ENCODE results near the gene ZSWIM8.
A peak's percentile ranks its signal among the peaks of the same experiment; 100 is the strongest.
"Not testable (repeated sequence)": the region's sequence is repeated elsewhere in the genome, so short reads cannot be mapped to it uniquely, and the experiment has no call there.

ZSWIM8 gene

DNA sequence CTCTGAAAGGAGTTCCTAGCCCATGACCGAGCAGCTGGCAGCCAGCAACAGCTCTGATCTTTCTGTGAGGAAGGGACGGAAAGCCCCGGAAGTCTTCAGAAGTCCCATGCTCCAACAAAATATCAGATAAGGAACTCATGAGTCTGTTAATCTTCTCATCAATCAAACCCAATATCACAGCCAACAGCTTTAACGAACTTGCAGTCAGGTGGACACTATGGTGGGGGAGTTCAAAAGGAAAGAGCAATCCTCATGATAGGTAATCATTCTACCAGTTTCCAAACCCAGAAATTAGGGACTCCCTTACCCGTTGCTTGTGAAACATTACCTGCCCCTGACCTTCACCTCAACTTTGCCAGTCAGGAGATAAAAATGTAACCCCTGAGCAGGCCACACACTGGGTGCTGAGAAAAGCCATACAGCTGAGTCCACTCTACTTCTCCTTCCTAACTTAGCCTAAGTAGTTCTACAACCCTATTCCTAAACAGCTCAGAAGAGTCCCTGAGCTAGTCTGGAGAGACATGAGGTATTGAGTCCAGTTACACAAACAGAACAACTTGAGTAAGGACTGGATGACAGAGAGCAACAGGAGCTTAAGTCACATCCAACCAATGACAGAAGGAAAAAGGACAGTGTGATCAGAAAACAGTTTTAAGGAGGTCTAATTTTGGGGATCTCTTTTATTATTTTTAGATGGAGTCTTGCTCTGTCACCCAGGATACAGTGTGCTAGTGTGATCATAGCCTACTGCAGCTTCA lies 23.8 kb downstream of the ZSWIM8 start:
- DNase-seq (ENCODE audit: low read depth, low spot score), result no peak
- H3K4me3 ChIP-seq (ENCODE audit: low read length), result no peak overlapping the region

DNA sequence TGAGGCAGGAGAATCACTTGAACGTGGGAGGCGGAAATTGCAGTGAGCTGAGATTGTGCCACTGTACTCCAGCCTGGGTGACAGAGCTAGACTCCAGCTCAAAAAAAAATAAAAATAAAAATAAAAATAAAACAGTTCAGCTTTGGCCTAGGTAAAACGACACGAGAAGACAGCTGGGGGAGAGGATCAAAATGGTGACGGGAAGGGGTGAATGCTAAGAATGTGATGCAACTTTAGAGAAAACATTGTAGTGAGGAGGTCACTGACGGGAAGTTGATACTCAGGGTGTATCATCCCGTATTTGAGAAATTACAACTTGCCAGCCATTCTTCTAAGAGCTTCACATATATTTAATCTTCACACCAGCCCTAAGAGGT lies 24.9 kb downstream of the ZSWIM8 start:
- H3K4me3 ChIP-seq (ENCODE audit: low read length), result peak overlapping the region; percentile 62
- DNase-seq (ENCODE audit: low read depth, low spot score), result no peak

DNA sequence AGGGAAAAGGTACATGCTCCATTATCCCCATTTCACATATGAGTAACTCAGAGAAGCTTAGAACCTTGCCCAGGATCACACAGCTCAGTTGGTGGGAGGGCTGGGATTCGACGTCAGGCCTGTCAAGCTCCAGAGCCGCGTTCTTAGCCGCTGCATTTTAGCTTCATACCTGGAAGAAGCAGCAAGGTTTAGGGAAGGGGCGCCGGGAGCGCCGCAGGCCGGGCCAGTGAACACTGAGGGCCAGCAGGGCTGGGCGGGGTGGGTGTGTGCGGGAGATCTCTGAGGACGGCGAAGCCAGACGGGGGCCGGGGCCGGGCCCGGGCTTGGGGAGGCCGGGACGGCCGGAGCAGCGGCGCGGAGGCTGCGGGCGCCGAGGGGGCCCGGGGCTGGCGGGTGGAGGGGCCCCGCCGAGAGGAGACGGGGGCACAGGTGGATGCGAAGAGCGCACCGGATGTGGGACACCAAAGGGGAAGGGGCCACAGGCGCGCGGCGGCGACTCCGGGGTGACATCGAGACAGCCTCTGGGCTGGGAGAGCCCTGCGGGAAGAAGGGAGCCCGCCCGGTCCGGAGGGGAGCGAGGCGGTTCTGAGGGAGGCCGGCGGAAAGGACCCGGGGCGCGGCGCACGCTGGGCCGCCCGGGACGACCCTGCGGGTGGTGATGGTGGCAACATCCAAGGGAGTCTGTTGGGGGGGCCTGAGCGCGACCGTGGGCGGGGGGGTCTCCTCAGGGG lies 25.5 kb downstream of the ZSWIM8 start:
- peak overlapping the region; percentile 62 for H3K4me3 ChIP-seq (ENCODE audit: low read length)
- peak; percentile 64 for DNase-seq (ENCODE audit: low read depth, low spot score)

DNA sequence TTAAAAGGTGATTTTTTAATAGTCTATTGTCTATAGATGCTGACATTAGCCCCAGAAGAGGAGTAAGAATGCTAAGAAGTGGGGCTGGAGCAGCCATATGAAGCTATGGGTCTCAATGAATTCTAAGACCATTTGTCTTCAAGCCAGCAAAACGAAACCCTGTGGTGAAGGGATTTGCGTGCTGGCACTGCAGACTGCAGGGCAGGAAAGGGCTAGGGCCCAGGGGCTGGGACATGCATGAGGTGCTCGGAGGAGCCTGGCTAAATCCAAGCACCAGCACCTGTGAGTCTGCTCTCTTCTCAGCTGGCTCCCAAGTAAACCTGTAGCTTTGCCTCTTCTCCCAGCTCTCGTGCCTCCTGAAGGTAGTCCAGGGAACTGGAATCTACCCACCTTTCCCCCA lies 27.3 kb downstream of the ZSWIM8 start:
- no peak overlapping the region for H3K4me3 ChIP-seq (ENCODE audit: low read length)
- no peak for DNase-seq (ENCODE audit: low read depth, low spot score)

DNA sequence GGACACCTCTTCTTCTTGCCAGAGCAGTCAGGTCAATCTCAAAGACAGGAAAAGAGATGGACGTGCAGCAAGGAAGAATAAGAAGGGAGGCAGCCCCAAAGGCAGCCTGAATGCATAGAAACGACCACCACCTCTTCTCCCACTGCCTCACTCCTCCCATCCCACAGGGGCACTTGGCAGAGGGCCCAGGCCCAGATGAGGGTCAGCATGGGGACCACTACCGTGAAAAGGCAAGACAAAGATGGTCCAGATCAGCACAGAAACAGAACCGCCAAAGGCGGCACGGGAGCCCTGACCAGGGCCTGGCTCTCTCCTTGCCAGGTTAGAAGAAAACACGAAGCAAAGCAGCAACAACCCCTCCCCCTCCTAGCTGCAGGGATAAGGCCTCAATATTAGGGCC lies 27.9 kb downstream of the ZSWIM8 start:
- H3K4me3 ChIP-seq (ENCODE audit: low read length), result no peak overlapping the region
- DNase-seq (ENCODE audit: low read depth, low spot score), result no peak

DNA sequence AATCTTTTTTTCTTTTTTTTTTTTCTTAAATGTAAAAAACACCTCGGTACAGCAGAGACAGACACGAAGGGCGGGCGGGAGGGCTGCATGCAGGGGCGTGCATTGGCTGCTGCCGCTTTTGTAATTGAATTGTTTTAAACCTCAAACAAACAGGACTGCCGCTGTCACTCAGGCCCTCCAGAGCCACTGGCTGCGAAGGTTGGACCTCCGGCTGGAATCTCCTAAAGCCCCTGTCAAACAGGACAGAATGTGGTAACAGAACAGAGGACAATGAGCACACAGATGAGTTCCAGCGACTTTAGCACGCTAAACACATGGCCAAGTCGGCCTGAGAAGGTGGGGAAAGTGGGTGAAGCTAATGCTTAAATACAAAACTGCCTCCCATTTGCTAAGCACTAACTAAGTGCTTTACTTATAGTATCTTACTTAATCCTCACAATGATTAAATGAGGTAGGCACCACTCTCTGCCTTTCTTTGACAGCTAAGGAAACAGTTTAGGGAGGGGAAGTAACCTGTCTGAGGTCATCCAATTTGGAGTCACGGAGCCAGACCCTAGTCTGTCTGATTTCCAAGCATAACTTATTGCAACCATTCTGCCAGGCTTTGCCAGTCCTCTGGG lies 29.0 kb downstream of the ZSWIM8 start:
- DNase-seq (ENCODE audit: low read depth, low spot score), result no peak
- no peak overlapping the region for H3K4me3 ChIP-seq (ENCODE audit: low read length)

DNA sequence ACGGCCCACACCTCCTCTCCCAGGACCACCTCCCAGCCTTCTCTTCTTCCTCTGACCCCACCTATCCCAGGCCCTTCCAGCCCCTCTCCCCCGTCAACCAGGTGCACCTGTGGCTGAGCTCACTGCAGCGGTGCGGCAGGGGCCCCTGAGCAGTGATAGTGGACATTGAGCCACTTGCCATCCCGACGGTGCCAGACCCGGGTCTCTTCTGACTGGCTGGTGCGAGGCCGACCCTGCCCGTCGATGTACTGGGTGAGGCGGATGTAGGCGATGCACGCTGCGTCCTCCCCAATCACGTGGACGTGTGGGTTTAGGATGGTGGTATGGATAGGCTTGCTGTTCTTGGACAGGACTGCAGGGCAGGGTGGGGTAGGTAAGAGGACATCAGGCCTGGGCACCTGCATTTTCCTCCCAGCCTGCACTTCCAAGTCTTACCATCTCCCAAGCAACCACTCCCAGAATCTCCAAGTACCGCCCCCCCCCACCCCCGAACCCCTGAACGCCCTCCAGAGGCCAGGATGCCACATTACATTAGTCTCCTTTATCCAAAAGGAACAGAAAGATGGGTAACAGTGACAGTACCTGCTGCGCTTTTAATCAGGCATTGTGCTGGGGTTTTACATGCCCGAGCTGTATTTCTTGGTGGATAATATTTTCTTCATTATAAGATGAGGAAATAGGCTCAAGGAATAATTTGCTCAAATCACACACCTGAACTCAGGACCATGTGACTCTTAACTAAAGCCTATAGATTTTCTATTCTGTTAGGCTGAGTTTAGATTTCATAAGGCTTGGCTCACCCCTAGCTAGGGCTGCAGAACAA lies 29.7 kb downstream of the ZSWIM8 start:
- no peak overlapping the region for H3K4me3 ChIP-seq (ENCODE audit: low read length)
- no peak for DNase-seq (ENCODE audit: low read depth, low spot score)

DNA sequence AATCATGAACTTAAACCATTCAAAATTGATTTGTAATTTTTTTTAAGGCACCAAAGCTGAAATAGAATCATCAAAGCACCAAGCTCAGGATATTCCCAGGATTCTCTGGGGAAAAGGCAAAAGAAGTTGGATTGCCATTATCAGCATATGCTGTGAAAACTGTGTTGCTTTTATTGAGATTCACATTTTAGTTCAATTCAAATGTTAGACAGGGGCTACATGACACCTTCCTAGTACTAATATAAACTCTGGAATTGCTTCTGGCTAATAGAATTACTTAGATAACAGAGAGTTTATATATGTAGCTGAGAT lies 30.3 kb downstream of the ZSWIM8 start:
- H3K4me3 ChIP-seq (ENCODE audit: low read length), result no peak overlapping the region
- DNase-seq (ENCODE audit: low read depth, low spot score), result no peak

DNA sequence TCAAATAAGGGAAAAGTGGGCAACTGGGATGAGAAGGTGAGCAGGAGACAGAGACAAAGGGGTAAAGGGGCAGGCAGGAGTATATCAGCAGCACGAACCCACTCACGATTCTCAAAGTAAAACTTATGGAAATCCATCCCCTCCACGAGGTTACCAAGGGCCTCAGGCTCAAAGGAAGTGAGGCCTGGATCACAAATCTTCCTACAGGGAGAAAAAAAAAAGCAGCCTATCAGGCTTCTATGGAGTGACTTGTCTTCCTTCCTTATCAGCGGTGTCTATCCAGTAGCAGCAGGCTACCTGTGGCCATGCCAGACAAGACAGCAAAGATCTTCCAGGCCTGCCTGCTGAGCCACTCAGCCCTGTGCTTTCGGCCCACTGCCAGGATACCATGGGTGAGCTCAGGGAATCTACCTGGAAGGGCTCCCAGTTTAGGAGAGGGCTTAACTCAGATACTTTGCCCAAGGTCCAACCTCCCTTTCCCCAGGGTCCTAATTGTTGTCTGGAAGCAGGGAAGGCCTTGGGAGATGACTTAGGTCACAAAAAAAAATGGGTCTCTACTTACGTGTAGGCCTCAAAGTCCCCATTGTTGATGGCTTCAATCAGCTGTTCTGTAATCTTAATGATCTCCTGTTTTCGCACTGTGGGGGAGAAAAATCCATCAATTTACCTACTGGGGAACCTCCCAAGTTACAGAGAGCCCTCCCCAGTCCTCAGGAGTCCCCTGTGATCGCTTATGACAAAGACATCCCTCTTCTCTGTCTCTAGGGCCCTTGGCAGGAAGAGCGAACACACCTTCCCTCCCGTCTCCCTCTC lies 31.7 kb downstream of the ZSWIM8 start:
- H3K4me3 ChIP-seq (ENCODE audit: low read length), result no peak overlapping the region
- no peak for DNase-seq (ENCODE audit: low read depth, low spot score)

DNA sequence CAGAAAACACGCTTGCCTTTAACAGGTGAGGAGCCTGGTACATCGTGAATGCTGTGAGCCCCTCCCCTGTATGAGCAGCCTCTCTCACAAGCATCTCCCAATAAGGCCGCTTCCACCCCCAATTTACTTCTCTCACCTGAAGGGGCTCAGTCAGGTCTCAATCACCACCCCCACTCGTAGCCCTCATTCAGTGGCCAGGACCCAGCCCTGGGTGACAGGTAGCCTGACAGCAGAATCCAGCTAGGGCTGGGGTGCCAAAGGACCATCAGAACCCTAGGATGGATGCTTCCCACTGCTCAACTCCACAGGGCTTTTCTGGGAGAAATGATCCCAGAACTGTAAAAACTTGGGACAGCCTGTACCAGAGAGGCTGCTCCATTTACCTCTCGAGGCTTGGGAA lies 32.4 kb downstream of the ZSWIM8 start:
- DNase-seq (ENCODE audit: low read depth, low spot score), result no peak
- H3K4me3 ChIP-seq (ENCODE audit: low read length), result no peak overlapping the region

DNA sequence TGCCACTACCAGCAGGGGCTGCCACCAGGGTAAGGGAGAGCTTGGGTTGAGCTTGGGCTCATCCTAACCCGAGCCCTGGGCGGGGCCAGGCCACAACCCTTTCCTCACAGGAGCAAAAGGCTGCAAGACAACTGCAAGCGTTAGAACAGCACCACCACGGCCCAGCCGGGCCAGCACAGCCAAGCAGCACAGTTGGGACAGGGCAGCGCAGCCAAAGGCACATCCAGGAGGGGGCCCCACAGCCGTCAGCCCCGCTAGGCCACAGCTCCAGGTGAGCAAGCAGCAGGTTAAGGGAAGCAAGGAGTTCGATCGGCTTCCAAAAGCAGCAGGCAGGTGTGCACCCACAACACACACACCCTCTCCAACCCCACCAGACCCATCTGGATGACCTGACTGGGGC lies 33.0 kb downstream of the ZSWIM8 start:
- H3K4me3 ChIP-seq (ENCODE audit: low read length), result no peak overlapping the region
- DNase-seq (ENCODE audit: low read depth, low spot score), result no peak

DNA sequence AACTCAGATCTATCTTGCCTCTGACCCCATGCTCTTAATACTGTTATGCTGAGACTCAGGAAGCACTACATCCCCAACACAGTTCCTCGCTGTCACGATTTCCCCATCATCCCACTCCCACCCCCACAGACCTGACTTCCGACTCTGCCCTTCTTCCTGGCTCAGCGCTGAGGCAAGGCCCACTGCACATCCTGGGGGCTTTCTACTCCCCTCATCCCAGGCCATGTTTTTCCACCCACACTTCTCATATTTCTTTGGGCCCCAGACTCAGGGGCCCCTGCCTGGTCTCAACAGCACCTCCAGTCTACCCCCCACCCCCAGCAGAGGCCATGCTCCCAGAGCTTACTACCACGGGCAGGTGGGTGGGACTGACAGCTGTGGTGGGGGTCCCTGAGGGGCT lies 33.7 kb downstream of the ZSWIM8 start:
- DNase-seq (ENCODE audit: low read depth, low spot score), result no peak
- H3K4me3 ChIP-seq (ENCODE audit: low read length), result no peak overlapping the region

DNA sequence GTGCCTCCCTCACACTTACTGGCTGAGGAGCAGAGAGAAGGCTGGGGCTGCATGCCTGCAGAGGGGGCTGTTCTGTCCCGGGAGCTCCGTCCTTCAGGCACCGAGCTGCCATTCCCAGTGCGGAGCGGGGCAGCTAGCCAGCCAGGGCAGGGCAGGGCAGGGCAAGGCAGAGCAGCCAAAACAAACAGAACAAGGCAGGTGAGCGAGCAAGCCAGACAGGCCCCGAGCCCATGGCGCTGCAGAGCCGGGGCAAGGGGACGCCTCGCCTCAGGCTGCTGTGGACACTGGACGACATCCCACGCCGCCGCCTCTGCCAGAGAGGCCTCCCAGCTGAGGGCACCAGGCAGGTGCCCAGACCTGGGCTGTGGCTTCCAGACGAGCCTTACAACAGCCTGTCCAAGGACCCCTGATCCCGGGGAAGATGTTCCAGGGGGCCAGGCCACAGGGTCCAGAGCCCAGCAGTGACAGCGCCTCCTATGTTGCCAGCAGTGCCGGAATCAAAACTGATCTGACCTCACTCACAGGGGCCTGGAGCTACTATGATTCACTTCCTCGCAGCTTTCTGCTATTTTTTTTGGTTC lies 34.2 kb downstream of the ZSWIM8 start:
- DNase-seq (ENCODE audit: low read depth, low spot score), result no peak
- H3K4me3 ChIP-seq (ENCODE audit: low read length), result no peak overlapping the region

DNA sequence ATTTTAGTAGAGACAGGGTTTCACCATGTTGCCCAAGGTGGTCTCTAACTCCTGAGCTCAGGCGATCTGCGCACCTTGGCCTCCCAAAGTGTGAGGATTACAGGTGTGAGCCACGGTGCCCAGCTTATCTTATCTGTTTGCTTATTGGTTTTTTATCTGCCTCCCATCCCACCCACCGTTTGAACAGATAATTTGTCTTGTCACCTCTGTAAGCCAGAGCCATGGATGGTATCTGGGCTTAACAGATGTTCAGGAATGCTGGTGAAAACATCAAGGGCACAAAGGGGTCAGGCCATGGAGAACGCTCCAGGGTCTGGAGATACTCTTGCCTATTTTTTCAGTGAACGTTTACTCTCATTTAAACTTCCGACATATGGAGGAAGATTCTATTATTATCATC lies 38.0 kb downstream of the ZSWIM8 start:
- H3K4me3 ChIP-seq (ENCODE audit: low read length), result no peak overlapping the region

DNA sequence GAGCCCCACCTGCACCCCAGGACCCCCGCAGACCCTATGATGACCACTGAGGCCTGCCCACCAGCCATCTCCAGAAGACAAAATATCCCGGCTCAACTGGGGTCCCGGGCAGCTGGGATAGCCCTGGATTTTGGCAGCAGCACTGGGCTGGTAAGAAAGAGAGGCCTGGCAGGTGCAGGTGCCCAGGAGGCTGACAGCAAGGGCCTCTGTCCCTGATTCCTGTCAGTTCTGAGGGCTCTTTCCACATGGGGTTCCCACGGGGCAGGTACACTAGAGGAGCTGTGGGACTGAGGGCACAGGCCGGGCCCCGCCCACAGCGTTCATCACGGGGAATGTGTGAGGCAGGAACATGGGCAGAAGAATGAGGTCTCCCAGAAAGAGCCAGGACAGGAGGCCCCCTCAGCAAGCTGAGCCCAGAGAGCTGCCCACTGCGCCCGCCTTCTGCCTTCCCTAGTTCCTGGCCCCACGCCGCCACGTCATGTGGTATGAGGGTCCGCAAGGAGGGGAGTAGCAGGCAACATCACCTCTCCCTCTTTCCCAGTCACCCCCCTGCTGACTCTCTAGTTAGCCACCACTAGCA lies 38.8 kb downstream of the ZSWIM8 start:
- no peak for DNase-seq (ENCODE audit: low read depth, low spot score)

More for the DNA sequence above, 38.0 kb downstream of the ZSWIM8 start:
- DNase-seq (ENCODE audit: low read depth, low spot score), result no peak

DNA sequence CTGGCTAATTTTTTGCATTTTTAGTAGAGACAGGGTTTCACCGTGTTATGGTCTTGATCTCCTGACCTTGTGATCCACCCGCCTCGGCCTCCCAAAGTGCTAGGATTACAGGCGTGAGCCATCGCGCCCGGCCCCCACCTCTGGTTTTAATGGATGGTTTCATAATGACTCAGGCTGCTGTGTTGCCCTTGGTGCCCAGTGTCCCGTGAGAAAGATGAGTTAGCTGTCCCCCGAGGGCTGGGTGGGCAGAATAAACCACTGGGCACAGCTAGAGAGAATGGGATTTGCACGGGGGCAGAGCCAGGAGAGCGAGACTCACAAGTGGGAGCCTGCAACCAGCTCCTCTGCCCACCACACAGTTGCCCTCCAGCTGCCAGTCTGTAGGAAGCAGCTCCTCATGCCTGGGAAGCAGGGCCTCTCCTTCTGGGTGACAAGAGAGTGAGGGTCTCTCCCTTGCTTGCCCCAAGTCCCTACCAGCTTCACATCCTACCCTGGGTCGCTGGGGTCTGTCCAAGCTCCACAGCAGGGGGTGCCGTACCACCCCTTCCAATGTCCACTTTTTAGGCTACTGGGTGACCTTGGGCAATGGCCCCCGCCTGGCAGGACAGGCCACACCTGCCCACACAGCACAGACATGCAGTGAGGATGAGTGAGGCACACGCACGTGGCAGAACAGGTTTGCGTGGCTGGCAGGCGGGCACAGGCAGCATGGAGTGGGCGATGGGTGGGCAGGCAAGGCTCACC lies 42.1 kb downstream of the ZSWIM8 start:
- no peak for DNase-seq (ENCODE audit: low read depth, low spot score)
- H3K4me3 ChIP-seq (ENCODE audit: low read length), result no peak overlapping the region

More for the DNA sequence above, 38.8 kb downstream of the ZSWIM8 start:
- H3K4me3 ChIP-seq (ENCODE audit: low read length), result no peak overlapping the region

DNA sequence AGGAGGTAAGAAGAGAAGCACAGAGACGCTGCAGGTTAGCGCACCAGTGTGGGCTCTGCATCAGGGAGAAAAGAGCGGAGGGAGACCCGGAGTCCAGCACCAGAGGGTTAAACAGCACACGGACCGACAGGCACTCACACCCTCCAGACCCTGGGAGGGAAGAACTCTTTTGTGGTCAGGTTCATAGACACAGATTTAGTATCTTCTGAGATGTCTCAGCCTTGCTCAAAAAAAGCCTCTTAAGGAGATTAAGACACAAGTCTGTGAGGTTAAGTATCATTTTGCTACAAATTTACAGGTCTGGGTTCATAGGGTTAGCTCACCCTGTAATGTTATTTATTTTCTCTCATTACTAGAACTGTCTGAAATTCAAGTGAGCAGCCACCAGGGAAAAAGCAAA lies 42.8 kb downstream of the ZSWIM8 start:
- H3K4me3 ChIP-seq (ENCODE audit: low read length), result no peak overlapping the region
- no peak for DNase-seq (ENCODE audit: low read depth, low spot score)

DNA sequence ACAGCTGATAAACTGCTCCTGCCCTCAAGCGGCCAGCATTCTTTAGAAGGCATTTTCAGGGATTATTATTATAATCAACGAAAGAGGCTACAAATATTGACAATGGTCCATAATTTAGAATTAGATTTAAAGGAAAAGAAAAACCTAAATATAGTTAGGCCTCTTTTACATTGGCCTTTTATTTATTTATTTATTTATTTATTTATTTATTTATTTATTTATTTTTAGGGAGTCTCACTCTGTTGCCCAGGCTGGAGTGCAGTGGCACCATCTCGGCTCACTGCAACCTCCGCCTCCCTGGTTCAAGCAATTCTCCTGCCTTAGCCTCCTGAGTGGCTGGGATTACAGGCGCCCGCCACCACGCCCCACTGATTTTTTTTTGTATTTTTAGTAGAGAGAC lies 43.7 kb downstream of the ZSWIM8 start:
- not testable (repeated sequence) for DNase-seq (ENCODE audit: low read depth, low spot score); H3K4me3 ChIP-seq (ENCODE audit: low read length)

Data from Jurkat, Clone E6-1 (cell line).